MM.1S (cell line): ENCODE data around the gene DOCK11.

Source experiments
- DNase-seq: peaks from one replicate; pipeline ENCODE4 v3.0.0-alpha.2; 2015
- H2AFZ ChIP-seq: fragments of 300-600 bp; sonication (generic); 2 replicates; pipeline ENCODE4 v1.6.0; 2016; ENCODE audit warnings: antibody characterized with exemption, low read length
- H3F3A ChIP-seq: fragments of 300-600 bp; sonication (generic); 2 replicates; pipeline ENCODE4 v1.6.1; 2016; ENCODE audit warnings: mild to moderate bottlenecking, antibody characterized with exemption, low read length, moderate library complexity, mixed read lengths; ENCODE audit not compliant: insufficient read depth
- H3K27ac ChIP-seq: fragments of 300-600 bp; sonication (generic); 2 replicates; pipeline ENCODE4 v1.5.1; 2016; ENCODE audit warnings: mild to moderate bottlenecking, low read length
- H3K27me3 ChIP-seq: fragments of 300-600 bp; sonication (generic); replicated peaks from 2 replicates; pipeline ENCODE4 v1.6.0; 2016; ENCODE audit warnings: low read length; ENCODE audit not compliant: insufficient read depth
- H3K36me3 ChIP-seq: fragments of 300-600 bp; sonication (generic); replicated peaks from 2 replicates; pipeline ENCODE4 v1.6.1; 2016; ENCODE audit warnings: mild to moderate bottlenecking, low read length, mixed read lengths; ENCODE audit not compliant: insufficient read depth
- H3K4me1 ChIP-seq: fragments of 300-600 bp; sonication (generic); 2 replicates; pipeline ENCODE4 v1.6.1; 2016; ENCODE audit warnings: low read length, mixed read lengths
- H3K4me2 ChIP-seq: fragments of 300-600 bp; sonication (generic); 2 replicates; pipeline ENCODE4 v1.6.0; 2016; ENCODE audit warnings: low read depth, low read length
- H3K4me3 ChIP-seq: fragments of 300-600 bp; sonication (generic); 2 replicates; pipeline ENCODE4 v1.5.1; 2016; ENCODE audit warnings: low read length, mixed read lengths
- H3K79me2 ChIP-seq: fragments of 300-600 bp; sonication (generic); 2 replicates; pipeline ENCODE4 v1.6.1; 2016; ENCODE audit warnings: mixed run types, low read length, mixed read lengths
- H3K9ac ChIP-seq: fragments of 300-600 bp; sonication (generic); 2 replicates; pipeline ENCODE4 v1.6.1; 2016; ENCODE audit warnings: low read length, mixed read lengths
- H3K9me2 ChIP-seq: fragments of 300-600 bp; sonication (generic); replicated peaks from 2 replicates; pipeline ENCODE4 v1.6.1; 2016; ENCODE audit warnings: mild to moderate bottlenecking, low read length, mixed read lengths; ENCODE audit not compliant: insufficient read depth
- H3K9me3 ChIP-seq: fragments of 300-600 bp; sonication (generic); replicated peaks from 2 replicates; pipeline ENCODE4 v1.6.1; 2016; ENCODE audit warnings: mild to moderate bottlenecking, low read length, mixed read lengths; ENCODE audit not compliant: insufficient read depth
- H4K20me1 ChIP-seq: fragments of 300-600 bp; sonication (generic); 2 replicates; pipeline ENCODE4 v1.6.1; 2016; ENCODE audit warnings: mild to moderate bottlenecking, low read length, moderate library complexity, mixed read lengths; ENCODE audit not compliant: insufficient read depth
- CTCF ChIP-seq: fragments of 300-600 bp; sonication (generic); IDR thresholded peaks from 2 replicates; pipeline ENCODE4 v1.5.1; 2016; ENCODE audit warnings: antibody characterized with exemption, low read length, mixed read lengths
- EZH2 ChIP-seq: fragments of 300-600 bp; sonication (generic); optimal IDR thresholded peaks from 2 replicates; pipeline ENCODE3; 2017; ENCODE audit warnings: low read depth, mild to moderate bottlenecking, antibody characterized with exemption, low read length, mixed read lengths
- EZH2phosphoT487 ChIP-seq: fragments of 300-600 bp; sonication (generic); IDR thresholded peaks from 2 replicates; pipeline ENCODE4 v1.6.1; 2018; ENCODE audit warnings: antibody characterized with exemption, low read length

The DOCK11 gene

GRCh38 chrX:118554511-118554910 is 58.9 kb downstream of the DOCK11 start:
- H3K4me1 ChIP-seq: no peaks in the 10 kb centered on the region
- no peaks in the 10 kb centered on the region for H3K9me3 ChIP-seq
- no peaks in the 10 kb centered on the region for H3F3A ChIP-seq
- H3K79me2 ChIP-seq: no peaks in the 10 kb centered on the region
- no peaks in the 10 kb centered on the region for H4K20me1 ChIP-seq
- H3K27me3 ChIP-seq: no peaks in the 10 kb centered on the region
- no peak overlapping the region for H3K4me2 ChIP-seq
- DNase-seq: no peak
- H3K9ac ChIP-seq: no peak overlapping the region
- no peak overlapping the region for H3K27ac ChIP-seq
- H3K4me3 ChIP-seq: no peak overlapping the region
- H3K36me3 ChIP-seq: no peaks in the 10 kb centered on the region
- H3K9me2 ChIP-seq: no peaks in the 10 kb centered on the region
- no peak for TF ChIP-seq EZH2phosphoT487
- no peak for TF ChIP-seq EZH2
- no peak for TF ChIP-seq CTCF
- no peak overlapping the region for H2AFZ ChIP-seq

- Histone ChIP-seq H2AFZ (no peak overlapping the region), H3K4me3 (no peak overlapping the region), H3K36me3 (no peaks in the 10 kb centered on the region), H3K79me2 (no peaks in the 10 kb centered on the region), H3K9ac (no peak overlapping the region), H3K9me2 (no peaks in the 10 kb centered on the region), H3K27me3 (no peaks in the 10 kb centered on the region), H3K4me2 (no peak overlapping the region), H3K4me1 (no peaks in the 10 kb centered on the region), H3K27ac (no peak overlapping the region), H3F3A (no peaks in the 10 kb centered on the region), H4K20me1 (no peaks in the 10 kb centered on the region), H3K9me3 (no peaks in the 10 kb centered on the region)
- TF ChIP-seq CTCF (no peak), EZH2 (no peak), EZH2phosphoT487 (no peak)
- no peak for DNase-seq
Measured at GRCh38 chrX:118558926-118559325, 63.3 kb downstream of the DOCK11 start.

GRCh38 chrX:118560489-118560888 is 64.9 kb downstream of the DOCK11 start:
- no peaks in the 10 kb centered on the region for H3K27me3 ChIP-seq
- no peaks in the 10 kb centered on the region for H3K79me2 ChIP-seq
- no peaks in the 10 kb centered on the region for H3K9me2 ChIP-seq
- H4K20me1 ChIP-seq: no peaks in the 10 kb centered on the region
- H3K9ac ChIP-seq: no peak overlapping the region
- H2AFZ ChIP-seq: no peak overlapping the region
- no peak overlapping the region for H3K27ac ChIP-seq
- no peaks in the 10 kb centered on the region for H3F3A ChIP-seq
- no peak for DNase-seq
- no peaks in the 10 kb centered on the region for H3K36me3 ChIP-seq
- H3K4me3 ChIP-seq: no peak overlapping the region
- TF ChIP-seq EZH2phosphoT487 (no peak), EZH2 (no peak), CTCF (no peak)
- no peak overlapping the region for H3K4me2 ChIP-seq
- H3K9me3 ChIP-seq: no peaks in the 10 kb centered on the region
- H3K4me1 ChIP-seq: no peaks in the 10 kb centered on the region
